AG09319 (cell line): Measurements from ENCODE around the gene SREBF1.

Experiments
- DNase-seq: peaks from one replicate; pipeline ENCODE4 v3.0.0-alpha.2; 2010; ENCODE audit warnings: low read depth; ENCODE audit errors: extremely low read depth
- CTCF ChIP-seq: IDR thresholded peaks from 2 replicates; pipeline ENCODE4 v1.5.1; 2011; ENCODE audit warnings: low read depth, mild to moderate bottlenecking, inconsistent platforms, low read length, moderate library complexity

Gene SREBF1

GRCh38 chr17:17845046-17845775 lies 8.4 kb upstream of the SREBF1 start:
- DNase-seq: no peak
- TF ChIP-seq CTCF: no peak

- DNase-seq: no peak
- TF ChIP-seq CTCF: no peak
Observed at GRCh38 chr17:17844500-17844899, 7.7 kb upstream of the SREBF1 start.

GRCh38 chr17:17844079-17844478 lies 7.3 kb upstream of the SREBF1 start:
- DNase-seq: no peak
- no peak for TF ChIP-seq CTCF

GRCh38 chr17:17843096-17843495 lies 6.3 kb upstream of the SREBF1 start:
- no peak for TF ChIP-seq CTCF
- DNase-seq: no peak

- DNase-seq: no peak
- TF ChIP-seq CTCF: no peak
Observed at GRCh38 chr17:17842111-17842876, 5.5 kb upstream of the SREBF1 start.

GRCh38 chr17:17841601-17842025 lies 4.8 kb upstream of the SREBF1 start:
- DNase-seq: no peak
- no peak for TF ChIP-seq CTCF
